ENCODE results near the gene HOXA5. TPM values are rescaled to one million over a fixed set of nuclear protein-coding genes. Genes with fewer than 3 reads are reported as not detected.

The HOXA5 gene
- total RNA-seq, 1 donor from 2014 or later, result not detected

DNA sequence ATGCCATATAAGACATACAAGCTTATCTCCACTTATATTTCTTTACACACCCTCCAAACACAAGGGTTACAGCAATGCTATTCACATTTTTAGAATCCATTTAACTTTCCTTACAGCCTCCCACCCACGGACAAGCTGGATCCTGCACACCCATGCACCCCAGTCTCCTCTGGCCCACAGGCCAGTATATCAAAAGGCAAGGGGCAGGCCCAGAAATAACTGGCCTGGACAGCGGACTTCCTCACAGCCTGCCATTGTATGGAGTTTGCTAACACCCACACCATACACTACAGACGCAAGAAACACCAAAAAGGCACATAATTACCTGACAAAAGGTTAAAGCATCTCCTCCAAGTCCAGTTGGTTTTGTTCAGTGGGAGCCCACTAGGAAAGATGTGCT lies 24.9 kb downstream of the HOXA5 start:
- peak overlapping the region; percentile 22 for H3K4me3 Mint-ChIP-seq (ENCODE audit: unreplicated experiment)
- H3K36me3 Mint-ChIP-seq (ENCODE audit: low read depth), result peaks cover 4% of the 10 kb centered on the region
- no peaks in the 10 kb centered on the region for H3K9me3 Mint-ChIP-seq (ENCODE audit: low read depth)
- H3K4me1 Mint-ChIP-seq (ENCODE audit: low read depth), result no peaks in the 10 kb centered on the region
- no peak overlapping the region for H3K27ac Mint-ChIP-seq (ENCODE audit: unreplicated experiment)
- no peak for DNase-seq (ENCODE audit: low spot score)
- H3K27me3 Mint-ChIP-seq (ENCODE audit: low read depth), result peaks cover 90% of the 10 kb centered on the region
- TF ChIP-seq, protein P1, sequence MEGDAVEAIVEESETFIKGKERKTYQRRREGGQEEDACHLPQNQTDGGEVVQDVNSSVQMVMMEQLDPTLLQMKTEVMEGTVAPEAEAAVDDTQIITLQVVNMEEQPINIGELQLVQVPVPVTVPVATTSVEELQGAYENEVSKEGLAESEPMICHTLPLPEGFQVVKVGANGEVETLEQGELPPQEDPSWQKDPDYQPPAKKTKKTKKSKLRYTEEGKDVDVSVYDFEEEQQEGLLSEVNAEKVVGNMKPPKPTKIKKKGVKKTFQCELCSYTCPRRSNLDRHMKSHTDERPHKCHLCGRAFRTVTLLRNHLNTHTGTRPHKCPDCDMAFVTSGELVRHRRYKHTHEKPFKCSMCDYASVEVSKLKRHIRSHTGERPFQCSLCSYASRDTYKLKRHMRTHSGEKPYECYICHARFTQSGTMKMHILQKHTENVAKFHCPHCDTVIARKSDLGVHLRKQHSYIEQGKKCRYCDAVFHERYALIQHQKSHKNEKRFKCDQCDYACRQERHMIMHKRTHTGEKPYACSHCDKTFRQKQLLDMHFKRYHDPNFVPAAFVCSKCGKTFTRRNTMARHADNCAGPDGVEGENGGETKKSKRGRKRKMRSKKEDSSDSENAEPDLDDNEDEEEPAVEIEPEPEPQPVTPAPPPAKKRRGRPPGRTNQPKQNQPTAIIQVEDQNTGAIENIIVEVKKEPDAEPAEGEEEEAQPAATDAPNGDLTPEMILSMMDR (IDR thresholded peaks at IDR 0.05), result no peak

DNA sequence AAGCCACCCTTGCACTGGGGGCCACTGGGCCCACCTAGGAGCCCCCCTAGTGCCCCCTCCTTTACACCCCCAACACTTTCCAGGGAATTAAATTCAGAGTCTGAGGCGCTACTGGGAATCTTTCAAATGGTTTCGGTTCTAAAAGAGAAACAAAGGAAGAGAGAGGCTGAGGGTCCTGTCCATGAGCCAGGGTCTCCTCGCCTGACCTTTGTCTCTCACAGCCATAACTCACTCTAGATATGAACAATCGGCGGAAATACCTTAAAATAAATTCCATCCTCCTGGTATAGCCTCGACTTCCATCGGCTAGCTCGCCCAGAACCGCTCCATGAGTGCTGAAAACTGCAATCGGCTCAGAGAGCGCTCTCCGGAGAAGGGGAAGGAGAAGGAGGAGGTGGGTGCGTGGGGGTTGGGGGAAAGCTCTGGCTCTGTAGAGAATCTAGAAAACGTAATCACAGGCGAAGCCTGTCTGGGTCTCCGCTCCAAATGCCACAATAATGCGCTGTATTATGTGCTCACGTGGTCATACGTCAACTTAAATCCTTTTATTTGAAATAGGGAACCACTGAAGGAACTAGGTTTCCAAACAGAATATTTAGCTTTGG lies 25.5 kb downstream of the HOXA5 start:
- TF ChIP-seq, protein P1 (IDR thresholded peaks at IDR 0.05), result no peak
- H3K27me3 Mint-ChIP-seq (ENCODE audit: low read depth), result peaks cover 88% of the 10 kb centered on the region
- no peak for DNase-seq (ENCODE audit: low spot score)
- H3K36me3 Mint-ChIP-seq (ENCODE audit: low read depth), result peaks cover 4% of the 10 kb centered on the region
- no peaks in the 10 kb centered on the region for H3K4me1 Mint-ChIP-seq (ENCODE audit: low read depth)
- H3K27ac Mint-ChIP-seq (ENCODE audit: unreplicated experiment), result peak overlapping the region; percentile 27
- H3K4me3 Mint-ChIP-seq (ENCODE audit: unreplicated experiment), result peak overlapping the region; percentile 58
- H3K9me3 Mint-ChIP-seq (ENCODE audit: low read depth), result no peaks in the 10 kb centered on the region

DNA sequence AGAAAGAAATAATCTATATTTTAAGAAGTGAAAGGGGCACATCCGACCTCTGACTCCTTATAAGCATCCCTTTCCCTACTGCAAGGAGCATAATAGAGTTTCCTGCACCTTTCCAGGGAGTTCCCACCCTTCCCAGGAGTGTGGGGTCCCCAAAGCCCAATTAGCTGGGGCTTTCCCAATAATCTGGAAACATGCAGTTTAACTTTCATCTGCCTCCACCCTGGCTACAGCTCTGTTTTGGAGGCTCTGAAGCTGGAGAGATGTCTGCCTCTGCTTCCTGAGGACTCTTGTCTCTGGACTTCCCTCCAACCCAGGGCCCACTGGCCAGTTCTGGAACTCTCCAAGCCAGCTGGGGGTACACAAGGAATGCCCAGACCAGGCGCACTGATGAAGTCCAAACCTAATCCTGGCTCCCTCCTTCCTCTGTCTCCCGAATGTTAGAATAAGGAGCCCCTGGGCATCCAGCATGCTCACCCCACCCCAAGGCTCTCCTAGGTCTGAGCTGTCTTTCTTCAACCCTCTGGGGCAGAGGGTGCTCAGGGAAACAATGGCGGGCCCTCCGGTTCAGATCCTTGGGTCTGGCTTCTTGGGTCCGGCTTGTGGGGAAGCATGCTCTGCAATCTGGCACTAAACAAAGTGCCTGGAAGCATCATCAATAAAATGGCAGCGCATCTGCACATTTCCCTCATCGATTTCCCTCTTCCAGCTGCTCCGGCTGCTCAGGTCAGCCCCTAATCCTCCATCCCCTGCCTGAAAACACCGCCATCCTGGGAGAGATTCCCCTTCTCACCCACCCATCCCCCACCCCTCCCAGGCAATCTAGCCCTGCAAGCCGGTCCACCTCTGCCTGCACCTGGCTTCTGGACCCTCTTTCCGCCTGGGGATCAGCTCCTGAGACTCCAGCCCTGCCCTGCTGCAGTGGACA lies 26.3 kb downstream of the HOXA5 start:
- H3K36me3 Mint-ChIP-seq (ENCODE audit: low read depth), result peaks cover 4% of the 10 kb centered on the region

DNA sequence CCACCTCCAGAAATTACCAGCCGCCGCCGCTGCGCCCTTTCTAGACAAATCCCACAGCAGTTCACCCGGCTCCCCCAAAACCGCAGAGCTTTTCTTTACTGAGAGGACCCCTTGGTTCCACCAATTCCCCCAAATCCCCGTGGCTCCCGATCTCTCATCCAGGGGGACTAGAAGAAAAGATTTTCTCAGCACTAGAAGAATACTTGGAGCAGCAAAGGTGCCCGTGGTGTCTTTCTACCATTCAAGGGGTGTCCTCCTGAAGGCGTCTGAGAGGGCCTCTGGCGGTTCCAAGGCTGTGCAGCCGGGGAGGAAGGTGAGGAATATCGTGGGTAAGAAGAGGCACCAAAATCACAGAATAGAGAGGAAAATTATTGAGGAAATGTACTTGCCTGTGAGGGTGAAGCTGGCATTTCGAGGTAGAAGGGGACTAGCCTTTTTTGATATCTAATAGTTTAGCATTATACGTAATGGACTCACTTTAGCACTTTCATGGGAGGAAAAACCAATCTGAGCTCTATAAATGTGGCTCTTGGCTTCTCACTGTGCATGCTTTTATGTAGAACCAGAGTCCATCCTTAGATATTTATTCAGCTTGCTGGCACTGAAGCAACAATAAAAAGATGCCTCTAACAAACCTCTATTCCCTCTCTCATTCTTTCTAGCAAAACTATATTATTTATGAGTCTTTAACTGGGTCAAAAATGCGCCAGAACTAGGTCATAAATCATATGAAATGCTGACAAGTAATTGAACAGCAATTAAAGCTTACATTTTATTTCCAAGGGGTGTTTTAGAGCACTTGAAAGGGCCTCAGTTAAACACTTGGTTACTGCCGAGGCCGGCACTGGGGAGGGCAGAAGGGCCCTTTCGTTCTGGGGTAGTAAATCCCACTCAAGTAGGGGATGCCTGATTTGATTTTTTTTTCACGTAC lies 27.2 kb downstream of the HOXA5 start:
- no peaks in the 10 kb centered on the region for H3K4me1 Mint-ChIP-seq (ENCODE audit: low read depth)
- TF ChIP-seq, protein P1 (IDR thresholded peaks at IDR 0.05), result no peak
- peak overlapping the region; percentile 62 for H3K4me3 Mint-ChIP-seq (ENCODE audit: unreplicated experiment)
- peak overlapping the region; percentile 73 for H3K27ac Mint-ChIP-seq (ENCODE audit: unreplicated experiment)
- DNase-seq (ENCODE audit: low spot score), result no peak
- H3K27me3 Mint-ChIP-seq (ENCODE audit: low read depth), result peaks cover 88% of the 10 kb centered on the region
- no peaks in the 10 kb centered on the region for H3K9me3 Mint-ChIP-seq (ENCODE audit: low read depth)
- peaks cover 7% of the 10 kb centered on the region for H3K36me3 Mint-ChIP-seq (ENCODE audit: low read depth)

More for the DNA sequence above, 26.3 kb downstream of the HOXA5 start:
- TF ChIP-seq, protein P1 (IDR thresholded peaks at IDR 0.05), result no peak
- Mint-ChIP-seq H3K27me3 (ENCODE audit: low read depth) (peaks cover 88% of the 10 kb centered on the region), H3K27ac (ENCODE audit: unreplicated experiment) (peak overlapping the region; percentile 30), H3K4me1 (ENCODE audit: low read depth) (no peaks in the 10 kb centered on the region), H3K4me3 (ENCODE audit: unreplicated experiment) (peak overlapping the region; percentile 62), H3K9me3 (ENCODE audit: low read depth) (no peaks in the 10 kb centered on the region)
- DNase-seq (ENCODE audit: low spot score), result no peak
